SIG-M5 treated with dmso at 0.1 percent for 504 hours (cell line): ENCODE measurements around the gene NMNAT3.
"Not testable (repeated sequence)": the region's sequence is repeated elsewhere in the genome, so short reads cannot be mapped to it uniquely, and the experiment has no call there.

ENCODE experiments used
- DNase-seq: peaks from one replicate; lab custom pipeline; 2025; ENCODE audit not compliant: unreplicated experiment; lab: John Stamatoyannopoulos, UW

Gene NMNAT3

DNA sequence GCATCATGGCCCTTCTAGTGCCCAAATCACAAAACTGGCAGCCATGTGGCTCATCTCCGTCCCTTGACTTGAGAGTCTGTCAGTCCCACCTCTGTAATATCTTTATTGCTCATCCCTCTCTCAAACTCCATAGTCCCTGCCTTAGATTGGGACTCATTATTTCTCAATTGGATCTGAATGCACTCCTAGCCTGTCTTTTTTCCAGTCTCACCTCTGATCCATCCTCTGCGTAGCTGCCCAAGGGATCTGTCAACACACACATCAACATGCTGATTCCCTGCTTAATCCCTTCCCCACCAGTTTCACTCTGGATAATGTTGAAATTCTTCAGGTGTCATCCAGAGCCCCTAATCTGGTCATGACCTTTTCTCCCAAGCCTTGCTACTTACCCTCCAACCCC, 39.3 kb downstream of the NMNAT3 start:
- DNase-seq = no peak

DNA sequence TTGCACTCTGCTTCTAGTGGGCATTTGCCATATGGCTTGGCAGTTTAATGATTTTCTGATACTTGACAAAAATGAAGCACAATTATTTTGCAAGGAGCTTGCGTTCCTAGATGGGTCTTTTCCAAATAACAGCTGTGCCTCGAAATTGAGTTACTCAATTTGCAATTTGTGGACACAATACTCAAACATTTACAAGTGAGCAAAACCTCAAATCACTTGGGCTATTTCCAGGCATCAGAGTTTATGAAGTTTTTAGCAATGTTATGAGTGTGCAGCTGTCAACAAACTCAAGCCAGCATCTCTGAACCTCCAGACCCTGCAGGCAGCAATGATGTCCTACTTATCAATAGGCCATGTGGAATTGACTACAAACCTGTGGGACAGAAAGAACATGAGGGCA, 41.3 kb downstream of the NMNAT3 start:
- DNase-seq = no peak

DNA sequence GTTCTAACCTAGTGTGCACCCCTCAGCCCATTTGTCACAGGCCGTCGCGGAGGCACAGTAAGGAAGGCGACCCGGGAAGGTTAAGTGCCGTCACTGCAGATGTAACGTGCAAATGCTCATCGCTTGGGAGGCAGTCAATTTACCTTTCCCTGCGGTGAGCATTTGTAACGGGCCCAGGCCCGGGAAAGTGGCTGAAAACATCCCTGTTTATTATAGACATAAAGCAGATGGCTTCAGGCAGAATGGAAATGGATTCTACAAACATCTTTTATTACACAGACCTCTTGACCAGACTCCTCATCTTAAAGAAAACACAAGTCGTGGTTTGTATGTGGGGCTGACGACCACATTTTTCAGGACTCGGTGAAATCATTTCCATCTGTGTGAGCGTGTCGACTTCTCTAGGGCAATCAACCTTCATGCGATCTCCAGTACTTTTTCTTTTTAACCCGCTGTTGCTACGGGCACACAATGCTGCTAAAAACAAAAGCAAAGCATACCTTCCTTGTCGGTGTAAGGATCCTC, 43.6 kb downstream of the NMNAT3 start:
- DNase-seq = no peak

DNA sequence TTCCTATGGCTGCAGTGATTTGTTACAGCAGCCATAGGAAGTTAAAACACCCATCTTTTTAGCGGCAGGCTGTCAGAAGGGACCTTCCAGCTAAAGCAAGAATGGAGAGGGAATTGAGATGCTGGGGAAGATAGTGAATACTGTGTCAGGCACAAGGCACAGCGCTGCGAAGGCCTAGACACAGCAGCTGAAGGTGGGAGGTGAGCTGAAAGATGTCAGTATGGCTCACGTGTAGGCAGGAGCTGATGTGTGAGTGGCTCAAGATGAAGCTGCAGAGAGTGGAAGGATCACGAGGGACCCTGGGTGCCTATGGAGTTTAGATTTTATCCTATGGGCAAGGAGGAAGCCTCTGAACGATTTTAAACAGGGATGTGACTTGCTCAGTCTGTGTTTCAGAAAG, 44.3 kb downstream of the NMNAT3 start:
- no peak for DNase-seq

DNA sequence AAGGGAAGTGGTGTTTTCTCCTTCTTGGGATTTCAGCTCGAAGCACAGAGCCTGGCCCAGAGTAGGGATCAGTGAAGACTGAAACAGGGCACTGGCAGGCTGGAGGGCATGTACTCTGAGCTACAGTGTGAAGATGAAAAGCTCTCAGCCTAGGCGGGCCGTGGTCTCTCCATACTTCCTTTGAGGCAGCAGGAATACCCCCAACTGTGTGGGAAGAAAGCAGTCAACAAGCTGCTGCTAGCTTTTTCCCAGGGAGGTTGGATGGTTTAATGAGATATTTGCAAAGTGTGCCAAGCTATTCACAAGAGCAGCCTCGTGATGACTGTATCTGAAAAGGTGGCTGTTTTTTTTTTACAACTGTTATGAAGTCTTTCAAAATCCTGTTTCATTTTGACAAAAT, 47.2 kb downstream of the NMNAT3 start:
- DNase-seq = no peak

DNA sequence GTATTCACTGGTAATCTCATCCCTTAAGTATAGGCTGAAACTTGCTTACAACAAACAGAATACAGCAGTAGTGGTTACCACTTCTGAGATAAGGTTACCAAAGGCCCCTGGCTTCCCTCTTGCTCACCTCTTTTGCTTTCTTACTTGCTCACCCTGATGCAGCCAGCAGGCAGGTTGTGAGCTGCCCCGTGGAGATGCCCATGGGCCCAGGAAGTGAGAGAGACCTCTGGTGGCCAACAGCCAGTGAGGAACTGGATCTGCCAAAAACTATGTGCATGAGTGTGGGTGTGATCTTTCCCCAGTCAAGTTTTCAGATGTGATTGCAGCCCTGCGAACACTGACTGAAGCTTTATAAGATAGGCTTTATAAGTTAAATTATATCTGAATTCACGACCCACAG, 48.7 kb downstream of the NMNAT3 start:
- peak; percentile 41 for DNase-seq

DNA sequence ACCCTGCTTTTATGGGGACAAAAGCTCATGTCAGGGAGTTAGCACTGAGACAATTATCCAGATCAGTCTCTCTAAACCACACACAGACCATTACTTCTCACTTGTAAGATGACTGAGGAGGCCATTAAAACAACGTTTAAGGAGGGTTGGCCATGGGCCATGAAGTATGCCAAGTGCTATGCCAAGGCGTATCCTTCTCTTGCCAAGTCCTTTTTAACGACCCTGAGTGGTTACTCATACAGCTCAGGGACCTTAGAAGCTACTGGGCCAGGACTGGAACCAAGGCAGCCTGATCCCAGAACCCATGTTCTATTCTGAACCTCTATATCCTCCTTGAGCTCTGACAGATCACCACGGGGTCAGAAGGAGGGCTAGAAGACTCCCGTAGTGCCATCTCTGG, 50.0 kb downstream of the NMNAT3 start:
- no peak for DNase-seq

DNA sequence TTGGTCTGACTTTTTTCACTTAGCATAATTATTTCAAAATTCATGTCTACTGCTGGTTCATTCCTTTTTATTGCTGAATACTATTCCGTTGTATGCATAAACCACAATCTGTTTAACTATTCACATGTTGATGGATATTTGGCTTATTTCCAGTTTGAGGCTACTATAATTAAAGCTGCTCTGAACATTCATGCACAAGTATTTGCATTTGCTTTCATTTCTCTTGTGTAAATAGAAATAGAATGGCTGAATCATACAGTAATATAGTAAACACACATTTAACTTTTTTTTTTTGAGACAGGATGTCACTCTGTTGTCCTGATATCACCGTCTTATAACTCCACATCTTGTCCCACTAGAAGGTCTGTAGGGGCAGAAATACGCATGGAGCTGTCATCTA, 57.3 kb downstream of the NMNAT3 start:
- DNase-seq = no peak

DNA sequence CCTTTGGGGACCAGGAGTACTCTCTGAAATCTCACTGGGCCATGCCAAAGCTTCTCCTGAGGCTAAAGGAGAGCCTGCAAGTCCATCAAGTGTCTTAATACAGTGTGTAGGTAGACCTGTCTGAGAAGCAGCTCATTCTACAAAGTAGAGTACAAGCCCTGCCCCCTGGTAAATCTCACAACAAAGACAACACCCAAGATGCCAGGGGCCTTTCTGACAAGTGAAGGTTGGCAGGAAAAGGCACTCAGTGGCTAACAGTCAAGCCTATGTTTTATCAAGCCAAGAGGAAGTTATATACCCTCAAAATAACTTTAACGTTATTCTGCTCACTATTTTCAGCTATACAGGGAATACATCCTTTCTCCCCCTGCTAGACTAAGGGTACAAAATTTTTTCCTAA, 58.3 kb downstream of the NMNAT3 start:
- DNase-seq = no peak

DNA sequence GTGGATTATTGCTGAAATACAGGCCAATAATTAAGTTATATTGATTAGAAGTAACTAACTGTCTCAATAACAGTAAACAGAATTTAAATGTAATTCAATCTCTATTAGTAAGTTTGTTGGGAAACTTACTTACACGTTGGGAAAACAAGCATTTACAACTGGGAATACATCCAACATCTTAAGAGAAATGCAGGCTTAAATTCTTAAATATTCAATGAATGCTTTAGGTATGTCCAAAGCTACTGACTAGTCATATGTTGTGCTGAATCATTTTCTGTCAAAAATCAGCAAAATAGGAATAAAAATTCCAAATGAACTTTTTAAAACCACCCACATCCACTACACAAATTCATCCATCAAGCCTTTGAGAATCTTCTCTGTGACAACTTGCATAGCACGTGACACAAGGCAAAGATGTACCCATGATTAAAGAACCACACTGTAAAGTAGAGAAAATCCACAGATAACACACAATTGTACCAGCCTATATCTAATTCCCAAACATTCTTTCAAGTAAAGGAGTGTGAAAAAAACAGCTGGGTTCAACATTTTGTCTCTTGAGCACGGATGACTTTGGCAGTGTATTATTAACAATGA, 60.0 kb downstream of the NMNAT3 start:
- DNase-seq = no peak

DNA sequence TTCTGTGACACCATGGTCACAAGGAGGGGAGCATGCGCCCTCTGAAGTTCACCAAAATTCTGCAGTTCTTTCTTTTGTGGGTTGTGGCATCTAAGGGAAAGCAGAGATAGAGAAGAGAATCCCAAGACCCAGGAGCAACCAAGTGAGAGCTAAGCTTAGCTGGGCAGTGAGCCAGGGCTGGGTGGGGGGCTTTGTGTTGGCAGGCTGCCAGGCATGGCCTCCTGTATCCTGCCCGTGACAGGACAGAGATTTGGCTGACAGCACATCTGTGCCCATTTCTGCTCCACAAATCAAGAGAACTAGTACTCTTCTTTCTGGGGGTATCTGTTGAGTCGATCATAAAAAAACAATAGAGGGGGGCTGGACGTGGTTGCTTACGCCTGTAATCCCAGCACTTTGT, 66.2 kb downstream of the NMNAT3 start:
- DNase-seq = no peak

DNA sequence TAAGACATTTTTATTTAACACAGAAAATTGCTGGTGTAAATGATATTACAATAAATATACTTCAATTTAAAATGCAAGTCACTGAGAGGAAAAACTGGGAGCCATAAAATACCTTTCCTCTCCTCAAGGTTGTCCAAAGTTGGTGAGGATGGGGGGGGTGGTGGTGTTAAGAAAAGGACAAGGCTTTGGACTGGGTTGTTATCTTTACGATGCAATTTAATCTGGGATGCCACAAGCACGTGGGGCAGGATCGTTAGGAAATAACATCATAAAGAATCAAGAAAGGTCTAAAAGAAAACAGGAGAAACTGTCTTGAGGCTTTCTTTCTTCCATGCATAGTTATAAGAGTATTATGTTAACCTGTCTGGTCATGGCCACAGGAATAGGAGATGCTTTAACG, 66.9 kb downstream of the NMNAT3 start:
- no peak for DNase-seq

DNA sequence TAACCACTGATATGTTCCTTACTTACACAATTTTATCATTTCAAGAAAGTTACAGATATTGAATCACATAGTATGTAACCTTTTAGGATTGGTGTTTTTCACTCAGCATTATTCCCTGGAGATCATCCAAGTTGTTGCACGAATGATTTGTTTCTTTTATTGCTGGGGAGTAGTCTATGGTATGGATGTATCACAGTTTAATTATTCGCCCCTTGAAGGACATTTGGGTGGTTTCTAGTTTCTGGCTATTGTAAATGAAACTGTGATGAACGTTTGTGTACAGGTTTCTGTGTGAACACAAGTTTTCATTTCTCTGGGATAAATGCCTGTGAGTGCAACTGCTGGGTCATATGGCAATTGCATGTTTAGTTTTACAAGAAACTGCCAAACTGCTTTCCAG, 68.8 kb downstream of the NMNAT3 start:
- no peak for DNase-seq

DNA sequence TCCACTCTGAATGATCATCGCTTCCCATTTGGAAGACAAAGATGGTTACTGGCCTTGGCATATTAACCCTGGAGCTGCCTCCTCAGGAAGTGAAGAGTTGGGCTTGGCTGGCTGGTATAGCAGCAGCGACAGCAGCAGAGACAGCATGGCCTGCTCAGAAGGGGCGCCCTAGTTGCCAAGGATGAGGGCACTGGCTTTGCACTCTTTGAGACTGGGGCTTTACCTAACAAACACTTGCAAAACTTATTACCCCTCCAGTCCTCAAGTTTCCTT, 69.7 kb downstream of the NMNAT3 start:
- no peak for DNase-seq

DNA sequence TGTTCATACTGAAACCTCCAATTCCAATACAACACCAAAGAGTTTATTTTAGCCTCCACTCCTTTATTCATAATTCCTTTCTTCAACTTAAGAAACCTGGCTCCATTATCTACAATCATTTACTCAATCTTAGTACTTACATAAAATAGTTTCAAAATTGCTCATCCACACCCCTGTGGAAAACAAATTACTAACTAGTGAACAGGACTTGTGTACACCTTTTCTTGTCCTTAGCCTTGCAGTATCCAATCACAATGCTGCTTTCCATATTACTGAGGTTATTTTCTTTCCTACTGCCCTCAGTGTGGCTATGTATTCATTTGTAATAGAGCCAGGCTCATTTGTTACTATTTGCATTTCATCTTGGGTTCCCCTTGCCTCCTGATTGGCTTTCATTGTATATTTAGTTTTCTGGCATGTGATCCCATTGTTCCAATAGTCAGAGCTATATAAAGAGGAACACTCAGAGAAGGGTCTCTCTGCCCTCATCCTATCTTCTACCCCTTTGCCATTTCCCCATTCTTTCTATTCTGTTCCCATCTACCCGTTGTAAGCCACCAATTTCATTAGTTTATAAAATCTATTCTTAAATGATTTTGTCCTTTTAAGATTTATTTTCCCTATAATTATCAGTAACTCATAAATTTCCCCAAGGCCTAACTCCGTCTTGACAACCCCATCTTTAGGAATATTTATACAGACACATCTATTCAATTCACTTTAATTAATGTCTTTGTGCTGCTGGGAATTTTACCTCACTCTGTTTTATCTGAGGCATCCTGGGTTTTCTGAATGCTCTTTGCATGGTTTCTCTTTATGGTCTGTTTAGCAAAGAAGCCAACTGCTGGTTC, 70.3 kb downstream of the NMNAT3 start:
- no peak for DNase-seq

DNA sequence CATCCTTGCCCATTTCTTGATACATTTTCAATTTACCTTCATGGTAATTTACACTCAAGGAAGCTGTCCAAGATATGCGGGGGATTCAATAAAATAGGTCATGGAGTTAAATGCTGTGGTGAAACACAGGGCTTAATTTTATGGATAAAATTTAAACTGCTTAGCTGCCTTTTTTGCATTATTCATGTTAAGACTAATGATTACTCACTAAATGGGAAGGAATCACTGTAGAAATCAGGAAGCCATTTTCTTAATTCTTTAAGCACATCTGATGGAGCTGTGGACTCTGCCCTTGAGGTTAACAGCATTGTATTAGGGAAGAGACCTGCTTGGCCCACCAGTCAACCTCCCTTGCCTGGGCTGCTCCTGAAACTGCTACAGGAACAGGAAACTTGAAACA, 75.8 kb downstream of the NMNAT3 start:
- DNase-seq = no peak

DNA sequence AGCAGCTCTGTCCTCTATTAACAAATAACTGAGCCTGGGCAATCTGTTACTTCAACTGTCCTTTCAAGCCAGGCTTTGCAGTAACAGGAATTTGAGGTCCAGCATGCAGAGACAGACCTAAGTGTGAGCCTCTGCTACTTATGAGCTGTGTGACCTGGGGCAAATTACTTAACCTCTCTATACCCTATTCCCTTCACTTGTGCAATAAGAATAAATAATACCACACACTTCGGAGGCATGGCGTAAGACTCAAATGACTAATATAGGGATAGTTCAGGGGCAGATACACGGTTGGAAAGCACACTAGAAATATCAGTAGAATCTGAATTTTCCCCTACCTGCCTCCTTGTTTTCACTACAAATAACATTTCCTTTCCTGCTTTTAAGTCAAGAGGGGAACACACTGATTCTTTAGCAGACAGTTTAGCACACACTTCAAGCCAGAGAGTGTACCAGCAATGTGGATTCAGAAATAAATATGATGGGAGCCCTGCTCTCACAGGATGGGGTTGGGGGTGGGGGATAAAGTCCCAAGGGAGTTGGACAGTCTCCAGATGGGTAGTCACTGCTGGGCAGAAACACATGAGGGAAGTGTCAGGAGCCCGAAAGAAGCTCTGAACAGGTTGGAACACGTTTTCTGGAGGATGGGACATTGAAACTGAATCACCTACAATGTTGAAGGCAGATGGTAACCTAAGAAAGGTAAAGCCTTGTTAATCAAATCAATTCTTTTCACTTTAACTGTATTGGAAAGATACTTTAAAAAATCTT, 76.4 kb downstream of the NMNAT3 start:
- DNase-seq = no peak

DNA sequence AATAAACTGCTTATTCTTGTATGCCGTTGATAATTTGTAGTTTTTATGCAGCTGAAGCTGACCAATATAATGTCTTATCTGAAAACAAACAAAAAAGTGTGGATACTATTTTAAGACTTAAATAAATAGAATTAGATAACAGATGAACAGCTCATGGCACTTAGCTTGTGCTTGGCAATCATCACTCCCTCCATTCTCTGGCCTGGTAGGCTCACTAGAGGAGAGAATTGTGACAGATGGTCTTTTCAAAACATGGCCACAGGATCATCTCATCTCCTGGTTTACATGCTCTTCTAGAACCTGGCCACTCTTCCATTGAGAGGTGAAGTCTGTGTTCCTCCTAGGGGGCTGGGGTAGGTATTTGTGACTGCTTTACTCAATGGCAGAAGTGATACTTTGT, 79.8 kb downstream of the NMNAT3 start:
- no peak for DNase-seq

DNA sequence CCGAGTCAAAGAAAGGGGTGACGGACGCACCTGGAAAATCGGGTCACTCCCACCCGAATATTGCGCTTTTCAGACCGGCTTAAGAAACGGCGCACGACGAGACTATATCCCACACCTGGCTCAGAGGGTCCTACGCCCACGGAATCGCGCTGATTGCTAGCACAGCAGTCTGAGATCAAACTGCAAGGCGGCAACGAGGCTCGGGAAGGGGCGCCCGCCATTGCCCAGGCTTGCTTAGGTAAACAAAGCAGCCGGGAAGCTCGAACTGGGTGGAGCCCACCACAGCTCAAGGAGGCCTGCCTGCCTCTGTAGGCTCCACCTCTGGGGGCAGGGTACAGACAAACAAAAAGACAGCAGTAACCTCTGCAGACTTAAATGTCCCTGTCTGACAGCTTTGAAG, 86.6 kb downstream of the NMNAT3 start:
- DNase-seq = not testable (repeated sequence)

DNA sequence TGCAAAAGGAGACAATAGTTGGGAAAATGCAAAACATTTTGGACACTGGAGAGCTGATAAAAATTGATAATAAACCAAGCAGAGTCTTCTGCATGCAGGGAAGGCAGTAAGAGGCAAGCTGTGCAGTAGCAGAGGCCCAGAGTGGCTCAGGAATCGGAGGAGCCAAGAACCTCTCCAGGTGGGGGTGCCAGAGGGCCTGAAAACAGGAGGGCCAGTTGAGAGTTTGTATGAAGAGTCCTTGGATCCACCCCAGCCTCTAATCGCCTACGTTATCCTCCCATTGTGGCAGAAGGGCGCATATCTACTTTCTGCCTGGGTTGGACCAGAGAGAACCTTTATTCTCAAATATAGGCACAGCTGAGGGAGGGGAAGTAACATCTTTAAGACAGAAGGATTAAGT, 89.3 kb downstream of the NMNAT3 start:
- no peak for DNase-seq

DNA sequence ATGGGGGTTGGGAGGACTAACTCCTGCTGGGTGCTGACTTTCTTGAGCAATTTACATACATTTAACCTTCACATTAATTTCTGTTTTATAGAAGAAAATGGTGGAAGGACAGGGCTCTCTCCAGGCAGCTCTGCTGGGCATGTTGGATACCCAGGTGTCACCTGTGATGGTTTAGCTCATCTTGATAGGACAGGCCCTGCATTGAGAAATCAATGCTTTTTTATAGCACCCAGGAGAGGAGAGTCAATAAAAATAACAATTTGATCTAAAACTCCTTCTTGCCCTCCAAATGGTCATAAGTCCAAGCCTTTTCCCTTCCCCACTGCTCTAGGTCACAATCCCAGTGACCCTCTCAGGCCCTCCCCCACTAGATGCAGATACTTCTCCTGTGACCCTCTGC, 90.0 kb downstream of the NMNAT3 start:
- no peak for DNase-seq

DNA sequence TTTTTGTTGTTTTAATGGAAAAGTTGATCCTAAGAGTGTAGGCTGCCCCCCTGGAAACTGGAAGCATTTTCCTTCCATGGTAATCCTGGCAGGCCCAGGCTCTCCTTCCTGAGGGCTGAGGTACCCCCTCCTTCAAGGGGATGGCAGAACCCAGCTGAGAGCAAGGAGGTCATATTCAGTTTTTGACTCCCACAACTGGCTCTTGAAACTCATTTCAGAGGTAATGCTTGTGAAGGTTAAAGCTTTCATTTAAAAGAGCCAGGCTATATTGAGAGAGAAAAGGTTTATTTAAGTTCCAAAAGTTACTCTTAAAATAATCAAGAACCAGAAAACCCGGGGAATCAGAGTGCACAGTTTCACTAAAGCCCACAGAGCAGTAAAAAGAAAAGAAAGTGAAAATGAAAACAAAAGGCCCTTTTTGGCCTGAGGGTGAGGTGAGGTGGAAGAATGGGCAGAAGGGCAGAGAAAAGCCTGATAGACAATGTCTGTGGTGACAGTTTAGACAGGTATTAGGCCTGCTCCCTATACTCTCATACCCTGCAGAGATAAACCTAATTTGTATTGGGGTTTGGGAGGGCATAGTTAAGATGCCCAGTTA, 91.3 kb downstream of the NMNAT3 start:
- no peak for DNase-seq
